DOHH2 (cell line): Measurements from ENCODE around the gene KLF18.

Source experiments
- EZH2phosphoT487 ChIP-seq: fragments of 200-600 bp; sonication (generic); IDR thresholded peaks from 2 replicates; pipeline ENCODE4 v1.6.1; 2017; ENCODE audit warnings: borderline replicate concordance, mild to moderate bottlenecking, antibody characterized with exemption, low read length, moderate library complexity, mixed read lengths
- TF ChIP-seq, protein P1 (sequence below): fragments of 200-600 bp; sonication (generic); IDR thresholded peaks from one replicate; pipeline ENCODE4 v1.5.1; 2014; ENCODE audit warnings: antibody characterized with exemption, mild to moderate bottlenecking, low read depth, low read length; ENCODE audit not compliant: poor library complexity, severe bottlenecking

DNA sequence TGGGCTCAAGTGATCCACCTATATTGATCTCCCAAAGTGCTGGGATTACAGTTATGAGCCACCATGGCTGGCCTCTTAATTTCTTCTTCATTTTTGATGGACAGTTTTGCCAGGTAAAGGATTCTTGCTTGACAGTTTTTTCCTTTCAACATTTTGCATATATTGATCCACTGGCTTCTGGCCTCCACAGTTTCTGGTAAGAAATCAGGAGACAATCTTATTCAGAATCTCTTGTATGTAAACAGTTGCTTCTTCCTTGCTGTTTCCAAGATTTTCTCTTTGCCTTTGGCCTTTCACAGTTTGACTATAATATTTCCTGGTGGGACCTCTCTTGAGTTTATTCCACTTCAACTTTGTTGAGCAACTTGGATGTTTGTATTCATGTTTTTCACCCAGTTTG, 20.1 kb upstream of the KLF18 start:
- TF ChIP-seq, protein P1, sequence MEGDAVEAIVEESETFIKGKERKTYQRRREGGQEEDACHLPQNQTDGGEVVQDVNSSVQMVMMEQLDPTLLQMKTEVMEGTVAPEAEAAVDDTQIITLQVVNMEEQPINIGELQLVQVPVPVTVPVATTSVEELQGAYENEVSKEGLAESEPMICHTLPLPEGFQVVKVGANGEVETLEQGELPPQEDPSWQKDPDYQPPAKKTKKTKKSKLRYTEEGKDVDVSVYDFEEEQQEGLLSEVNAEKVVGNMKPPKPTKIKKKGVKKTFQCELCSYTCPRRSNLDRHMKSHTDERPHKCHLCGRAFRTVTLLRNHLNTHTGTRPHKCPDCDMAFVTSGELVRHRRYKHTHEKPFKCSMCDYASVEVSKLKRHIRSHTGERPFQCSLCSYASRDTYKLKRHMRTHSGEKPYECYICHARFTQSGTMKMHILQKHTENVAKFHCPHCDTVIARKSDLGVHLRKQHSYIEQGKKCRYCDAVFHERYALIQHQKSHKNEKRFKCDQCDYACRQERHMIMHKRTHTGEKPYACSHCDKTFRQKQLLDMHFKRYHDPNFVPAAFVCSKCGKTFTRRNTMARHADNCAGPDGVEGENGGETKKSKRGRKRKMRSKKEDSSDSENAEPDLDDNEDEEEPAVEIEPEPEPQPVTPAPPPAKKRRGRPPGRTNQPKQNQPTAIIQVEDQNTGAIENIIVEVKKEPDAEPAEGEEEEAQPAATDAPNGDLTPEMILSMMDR = no peak
- TF ChIP-seq EZH2phosphoT487 = no peak
